SH-SY5Y (cell line): ENCODE data around the gene CHD2.

Experiments used
- GATA2 ChIP-seq: IDR thresholded peaks from 2 replicates; pipeline ENCODE4 v1.6.1; 2011; ENCODE audit warnings: mild to moderate bottlenecking, low read depth, low read length
- GATA3 ChIP-seq: IDR thresholded peaks from 2 replicates; pipeline ENCODE4 v1.6.1; 2011; ENCODE audit warnings: low read depth, mild to moderate bottlenecking, low read length, moderate library complexity

- TF ChIP-seq GATA3, result no peak
- no peak for TF ChIP-seq GATA2
Measured at GRCh38 chr15:93034512-93034911, 134.4 kb downstream of the CHD2 start.
